Sigmoid colon (tissue), 4 donors: Measurements from ENCODE around the gene CCDC91.

Experiments
- POLR2A ChIP-seq, 2 donors: fragments of 450-650 bp; IDR thresholded peaks; one replicate each; pipeline ENCODE4 v1.6.1; 2016; ENCODE audit warnings: antibody characterized with exemption in 2 of 2, mild to moderate bottlenecking in 2 of 2, moderate library complexity in 2 of 2
- POLR2AphosphoS5 ChIP-seq, 4 donors: sonication (generic); formaldehyde crosslinking; IDR thresholded peaks; one replicate each; pipeline ENCODE4 v1.6.1; 2017; ENCODE audit warnings: antibody characterized with exemption in 4 of 4
- TF ChIP-seq, protein P1 (sequence below), 4 experiments: fragments of 450-650 bp in 3 of 4; fragments of 200-600 bp in 1 of 4; IDR thresholded peaks; one replicate each; pipeline ENCODE4 v1.5.1; 2016 to 2019; ENCODE audit warnings: antibody characterized with exemption in 4 of 4, mild to moderate bottlenecking in 3 of 4, moderate library complexity in 2 of 4

DNA sequence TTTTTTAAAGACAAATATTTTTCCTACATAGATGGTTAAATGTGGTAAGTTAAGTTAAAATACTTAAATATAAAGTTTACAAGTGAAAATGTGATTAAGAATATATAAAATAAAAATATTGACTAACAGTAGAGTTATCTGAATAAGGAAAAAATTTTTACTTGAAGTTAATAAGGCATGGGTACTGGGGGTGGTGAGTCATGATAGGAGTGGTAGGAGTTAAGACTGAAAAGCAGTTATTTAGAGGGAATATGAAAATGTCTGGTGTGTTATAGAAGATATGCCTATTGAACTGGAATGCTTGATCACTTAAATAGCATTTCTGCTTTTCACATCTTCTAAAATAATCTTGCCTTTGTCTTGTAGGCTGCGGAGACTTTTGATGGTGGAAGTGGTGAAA lies 68.7 kb downstream of the CCDC91 start:
- TF ChIP-seq, protein P1, sequence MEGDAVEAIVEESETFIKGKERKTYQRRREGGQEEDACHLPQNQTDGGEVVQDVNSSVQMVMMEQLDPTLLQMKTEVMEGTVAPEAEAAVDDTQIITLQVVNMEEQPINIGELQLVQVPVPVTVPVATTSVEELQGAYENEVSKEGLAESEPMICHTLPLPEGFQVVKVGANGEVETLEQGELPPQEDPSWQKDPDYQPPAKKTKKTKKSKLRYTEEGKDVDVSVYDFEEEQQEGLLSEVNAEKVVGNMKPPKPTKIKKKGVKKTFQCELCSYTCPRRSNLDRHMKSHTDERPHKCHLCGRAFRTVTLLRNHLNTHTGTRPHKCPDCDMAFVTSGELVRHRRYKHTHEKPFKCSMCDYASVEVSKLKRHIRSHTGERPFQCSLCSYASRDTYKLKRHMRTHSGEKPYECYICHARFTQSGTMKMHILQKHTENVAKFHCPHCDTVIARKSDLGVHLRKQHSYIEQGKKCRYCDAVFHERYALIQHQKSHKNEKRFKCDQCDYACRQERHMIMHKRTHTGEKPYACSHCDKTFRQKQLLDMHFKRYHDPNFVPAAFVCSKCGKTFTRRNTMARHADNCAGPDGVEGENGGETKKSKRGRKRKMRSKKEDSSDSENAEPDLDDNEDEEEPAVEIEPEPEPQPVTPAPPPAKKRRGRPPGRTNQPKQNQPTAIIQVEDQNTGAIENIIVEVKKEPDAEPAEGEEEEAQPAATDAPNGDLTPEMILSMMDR (IDR thresholded peaks at IDR 0.05), result no peak
- TF ChIP-seq POLR2A (IDR thresholded peaks at IDR 0.05) (no peak), POLR2AphosphoS5 (IDR thresholded peaks at IDR 0.05) (no peak)
